Measurements from ENCODE around the gene EFCAB14.

DNA sequence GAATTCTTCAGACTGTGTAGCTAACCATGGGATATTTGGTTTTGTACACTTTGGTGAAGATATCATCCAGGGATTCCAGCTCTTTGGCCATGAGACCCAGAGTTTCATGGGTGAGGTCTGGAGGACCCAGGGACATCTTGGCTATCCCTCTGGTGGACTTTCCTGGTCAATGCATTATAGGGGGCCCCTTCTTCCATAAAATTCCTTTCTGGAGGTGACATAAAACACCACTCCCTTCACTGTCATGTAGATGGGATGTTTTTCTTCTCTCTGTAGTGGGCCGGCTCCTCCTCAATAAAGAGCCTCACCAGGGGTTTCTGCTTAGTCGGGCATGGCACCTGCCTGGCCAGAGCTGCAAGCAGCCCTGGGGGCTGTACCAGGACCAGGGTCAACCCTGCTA, 52.9 kb downstream of the EFCAB14 start:
- TF ChIP-seq, protein P1, sequence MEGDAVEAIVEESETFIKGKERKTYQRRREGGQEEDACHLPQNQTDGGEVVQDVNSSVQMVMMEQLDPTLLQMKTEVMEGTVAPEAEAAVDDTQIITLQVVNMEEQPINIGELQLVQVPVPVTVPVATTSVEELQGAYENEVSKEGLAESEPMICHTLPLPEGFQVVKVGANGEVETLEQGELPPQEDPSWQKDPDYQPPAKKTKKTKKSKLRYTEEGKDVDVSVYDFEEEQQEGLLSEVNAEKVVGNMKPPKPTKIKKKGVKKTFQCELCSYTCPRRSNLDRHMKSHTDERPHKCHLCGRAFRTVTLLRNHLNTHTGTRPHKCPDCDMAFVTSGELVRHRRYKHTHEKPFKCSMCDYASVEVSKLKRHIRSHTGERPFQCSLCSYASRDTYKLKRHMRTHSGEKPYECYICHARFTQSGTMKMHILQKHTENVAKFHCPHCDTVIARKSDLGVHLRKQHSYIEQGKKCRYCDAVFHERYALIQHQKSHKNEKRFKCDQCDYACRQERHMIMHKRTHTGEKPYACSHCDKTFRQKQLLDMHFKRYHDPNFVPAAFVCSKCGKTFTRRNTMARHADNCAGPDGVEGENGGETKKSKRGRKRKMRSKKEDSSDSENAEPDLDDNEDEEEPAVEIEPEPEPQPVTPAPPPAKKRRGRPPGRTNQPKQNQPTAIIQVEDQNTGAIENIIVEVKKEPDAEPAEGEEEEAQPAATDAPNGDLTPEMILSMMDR (conservative IDR thresholded peaks at IDR 0.05; ENCODE audit: low read depth, low read length) = no peak
- TF ChIP-seq RFX5 (IDR thresholded peaks at IDR 0.05; ENCODE audit: low read depth, low read length) (no peak), NFE2L2 (IDR thresholded peaks at IDR 0.05; ENCODE audit: low read depth, low read length) (no peak), CEBPB (IDR thresholded peaks at IDR 0.05; ENCODE audit: low read depth, low read length) (no peak), MAZ (IDR thresholded peaks at IDR 0.05; ENCODE audit: borderline replicate concordance, low read depth, low read length) (no peak), POLR2A (IDR thresholded peaks at IDR 0.05; ENCODE audit: low read depth, low read length) (no peak), RCOR1 (IDR thresholded peaks at IDR 0.05; ENCODE audit: insufficient replicate concordance, low read length) (no peak), SMC3 (IDR thresholded peaks at IDR 0.05; ENCODE audit: low read depth, low read length) (no peak), RAD21 (IDR thresholded peaks at IDR 0.05; ENCODE audit: low read length) (no peak)
- TF ChIP-seq, protein P2, sequence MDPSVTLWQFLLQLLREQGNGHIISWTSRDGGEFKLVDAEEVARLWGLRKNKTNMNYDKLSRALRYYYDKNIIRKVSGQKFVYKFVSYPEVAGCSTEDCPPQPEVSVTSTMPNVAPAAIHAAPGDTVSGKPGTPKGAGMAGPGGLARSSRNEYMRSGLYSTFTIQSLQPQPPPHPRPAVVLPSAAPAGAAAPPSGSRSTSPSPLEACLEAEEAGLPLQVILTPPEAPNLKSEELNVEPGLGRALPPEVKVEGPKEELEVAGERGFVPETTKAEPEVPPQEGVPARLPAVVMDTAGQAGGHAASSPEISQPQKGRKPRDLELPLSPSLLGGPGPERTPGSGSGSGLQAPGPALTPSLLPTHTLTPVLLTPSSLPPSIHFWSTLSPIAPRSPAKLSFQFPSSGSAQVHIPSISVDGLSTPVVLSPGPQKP (IDR thresholded peaks at IDR 0.05; ENCODE audit: borderline replicate concordance, low read depth, low read length) = no peak

All from IMR-90 (cell line).